ENCODE results near the gene TCAIM.
"Not testable (repeated sequence)": the region's sequence is repeated elsewhere in the genome, so short reads cannot be mapped to it uniquely, and the experiment has no call there.

Gene TCAIM

GRCh38 chr3:44415421-44415820 is 76.9 kb downstream of the TCAIM start:
- DNase-seq (ENCODE audit: low read depth in 2 of 2) = no peak

- no peak for DNase-seq (ENCODE audit: low read depth in 2 of 2)
These were observed 77.8 kb downstream of the TCAIM start for GRCh38 chr3:44416031-44417030.

- not testable (repeated sequence) for DNase-seq (ENCODE audit: low read depth in 2 of 2)
These were observed 79.6 kb downstream of the TCAIM start for GRCh38 chr3:44418118-44418517.

GRCh38 chr3:44418549-44418948 is 80.0 kb downstream of the TCAIM start:
- no peak for DNase-seq (ENCODE audit: low read depth in 2 of 2)

- DNase-seq (ENCODE audit: low read depth in 2 of 2) = no peak
These were observed 80.8 kb downstream of the TCAIM start for GRCh38 chr3:44419116-44419922.

- DNase-seq (ENCODE audit: low read depth in 2 of 2) = no peak
These were observed 81.5 kb downstream of the TCAIM start for GRCh38 chr3:44419923-44420650.

- DNase-seq (ENCODE audit: low read depth in 2 of 2) = no peak
These were observed 82.1 kb downstream of the TCAIM start for GRCh38 chr3:44420676-44421075.

GRCh38 chr3:44421280-44421679 is 82.7 kb downstream of the TCAIM start:
- no peak for DNase-seq (ENCODE audit: low read depth in 2 of 2)

- DNase-seq (ENCODE audit: low read depth in 2 of 2) = no peak
These were observed 86.2 kb downstream of the TCAIM start for GRCh38 chr3:44424758-44425157.

GRCh38 chr3:44427683-44428082 is 89.1 kb downstream of the TCAIM start:
- no peak for DNase-seq (ENCODE audit: low read depth in 2 of 2)

GRCh38 chr3:44428910-44429309 is 90.3 kb downstream of the TCAIM start:
- DNase-seq (ENCODE audit: low read depth in 2 of 2) = no peak

- no peak for DNase-seq (ENCODE audit: low read depth in 2 of 2)
These were observed 90.9 kb downstream of the TCAIM start for GRCh38 chr3:44429459-44429858.

- no peak for DNase-seq (ENCODE audit: low read depth in 2 of 2)
These were observed 91.9 kb downstream of the TCAIM start for GRCh38 chr3:44430466-44430865.

- DNase-seq (ENCODE audit: low read depth in 2 of 2) = no peak
These were observed 96.4 kb downstream of the TCAIM start for GRCh38 chr3:44434834-44435510.

- DNase-seq (ENCODE audit: low read depth in 2 of 2) = no peak
These were observed 97.6 kb downstream of the TCAIM start for GRCh38 chr3:44436181-44436580.

- DNase-seq (ENCODE audit: low read depth in 2 of 2) = no peak
These were observed 99.2 kb downstream of the TCAIM start for GRCh38 chr3:44437800-44438199.

GRCh38 chr3:44439499-44440295 is 101.1 kb downstream of the TCAIM start:
- no peak for DNase-seq (ENCODE audit: low read depth in 2 of 2)

- DNase-seq (ENCODE audit: low read depth in 2 of 2) = no peak
These were observed 104.2 kb downstream of the TCAIM start for GRCh38 chr3:44442596-44443309.

- no peak for DNase-seq (ENCODE audit: low read depth in 2 of 2)
These were observed 105.9 kb downstream of the TCAIM start for GRCh38 chr3:44444437-44444836.

Data from fibroblast of skin of left quadriceps (primary cell).